ENCODE results near the gene CHRD.

Gene CHRD

GRCh38 chr3:184347321-184348056, 32.4 kb upstream of the CHRD start:
- DNase-seq: peak in 1 of 2 donors; percentile 22

DNA sequence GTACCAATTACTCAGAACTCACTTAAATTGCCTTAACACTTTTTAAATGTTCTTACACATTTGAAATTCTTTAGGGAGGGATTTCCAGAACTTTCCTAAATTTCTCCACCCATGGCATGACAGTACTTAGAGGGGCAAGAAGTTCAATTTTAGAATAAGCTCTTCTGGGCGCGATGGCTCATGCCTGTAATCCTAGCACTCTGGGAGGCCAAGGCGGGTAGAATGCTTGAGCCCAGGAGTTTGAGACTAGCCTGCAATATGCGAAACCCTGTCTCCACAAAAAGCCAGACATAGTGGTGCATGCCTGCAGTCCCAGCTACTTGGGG, 31.8 kb upstream of the CHRD start:
- DNase-seq: no peak

GRCh38 chr3:184349563-184350470, 30.0 kb upstream of the CHRD start:
- no peak for DNase-seq

- no peak for DNase-seq
Observed at GRCh38 chr3:184350618-184351017, 29.2 kb upstream of the CHRD start.

GRCh38 chr3:184351511-184352148, 28.2 kb upstream of the CHRD start:
- DNase-seq: no peak

GRCh38 chr3:184352149-184352785, 27.6 kb upstream of the CHRD start:
- no peak for DNase-seq

DNA sequence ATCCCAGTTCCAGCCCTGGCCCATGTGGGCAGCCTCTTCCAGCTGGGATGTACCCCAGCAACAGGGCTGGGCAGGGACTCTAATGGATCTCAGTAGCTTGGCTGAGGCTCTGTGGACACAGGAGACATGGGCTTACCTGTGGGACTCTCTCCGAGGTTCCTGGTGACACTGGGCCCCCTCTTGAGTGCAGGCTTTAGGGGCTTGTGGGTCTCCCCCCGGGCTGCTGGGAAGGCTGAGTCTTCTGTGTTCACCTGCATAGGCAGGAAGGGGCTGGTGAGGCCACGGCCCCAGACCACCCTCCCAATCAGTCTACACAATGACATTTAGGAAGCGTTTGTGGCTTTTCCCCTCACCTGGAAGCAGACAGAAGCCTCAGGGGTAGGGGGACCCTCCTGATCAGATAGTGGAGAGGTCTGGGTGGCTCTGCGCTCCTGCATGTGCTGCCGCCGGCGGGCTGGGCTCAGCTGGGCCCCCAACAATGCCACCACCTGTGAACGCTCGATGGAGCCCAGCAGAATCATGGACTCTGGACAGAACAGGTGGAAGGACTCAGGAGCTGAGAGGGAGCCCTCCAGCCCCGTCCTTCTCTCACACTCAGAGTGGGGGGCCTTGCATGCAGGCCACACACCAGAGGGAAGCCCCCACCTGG, 26.8 kb upstream of the CHRD start:
- DNase-seq: no peak

GRCh38 chr3:184353546-184353941, 26.3 kb upstream of the CHRD start:
- DNase-seq: no peak

DNA sequence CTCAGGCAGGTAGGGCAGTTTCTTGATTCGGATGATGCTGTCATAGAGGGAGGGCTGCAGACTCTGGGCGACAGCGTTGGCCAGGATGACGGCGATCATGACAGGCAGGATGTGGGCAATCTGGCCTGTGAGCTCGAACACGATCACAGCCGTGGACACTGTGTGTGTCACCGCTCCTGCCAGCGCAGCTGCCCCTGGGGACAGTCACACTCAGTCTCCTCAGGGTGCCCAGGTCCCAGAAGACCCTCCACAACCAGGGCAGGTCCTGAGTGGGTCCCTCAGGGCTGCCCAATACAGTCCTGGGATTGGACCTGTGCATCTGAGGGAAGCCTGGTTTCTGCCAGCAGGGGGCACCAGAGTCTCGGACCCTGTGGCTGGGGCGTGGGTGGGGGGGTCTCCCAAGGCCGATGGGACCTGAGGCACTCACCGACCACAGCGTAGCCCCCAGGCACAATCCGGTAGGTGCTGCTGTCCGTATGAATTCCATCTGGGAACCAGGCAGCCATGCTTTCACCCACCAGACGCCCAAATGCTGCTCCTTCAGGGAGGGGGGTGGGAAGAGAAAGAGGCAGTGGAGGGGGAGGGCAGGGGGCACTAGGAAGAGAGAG, 25.6 kb upstream of the CHRD start:
- DNase-seq: no peak

DNA sequence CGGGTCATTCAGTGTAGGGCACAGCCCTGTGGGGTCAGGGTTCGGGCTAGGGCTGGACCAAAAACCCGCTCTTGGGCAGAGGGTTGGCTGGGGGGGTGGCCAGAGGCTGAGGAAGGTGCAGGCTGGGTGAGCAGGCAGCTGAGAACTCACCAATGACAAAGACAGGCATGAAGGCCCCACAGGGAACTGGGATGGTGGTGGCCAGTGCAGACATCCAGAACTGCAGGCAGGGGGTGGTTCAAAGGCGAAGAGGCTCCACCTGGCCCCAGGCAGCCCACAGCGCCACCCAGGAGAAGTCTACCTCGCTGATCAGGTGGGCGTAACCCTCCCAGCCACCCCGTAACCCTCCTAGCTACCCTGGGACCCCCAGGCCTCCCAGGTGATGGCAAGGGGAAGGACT, 25.1 kb upstream of the CHRD start:
- no peak for DNase-seq

DNA sequence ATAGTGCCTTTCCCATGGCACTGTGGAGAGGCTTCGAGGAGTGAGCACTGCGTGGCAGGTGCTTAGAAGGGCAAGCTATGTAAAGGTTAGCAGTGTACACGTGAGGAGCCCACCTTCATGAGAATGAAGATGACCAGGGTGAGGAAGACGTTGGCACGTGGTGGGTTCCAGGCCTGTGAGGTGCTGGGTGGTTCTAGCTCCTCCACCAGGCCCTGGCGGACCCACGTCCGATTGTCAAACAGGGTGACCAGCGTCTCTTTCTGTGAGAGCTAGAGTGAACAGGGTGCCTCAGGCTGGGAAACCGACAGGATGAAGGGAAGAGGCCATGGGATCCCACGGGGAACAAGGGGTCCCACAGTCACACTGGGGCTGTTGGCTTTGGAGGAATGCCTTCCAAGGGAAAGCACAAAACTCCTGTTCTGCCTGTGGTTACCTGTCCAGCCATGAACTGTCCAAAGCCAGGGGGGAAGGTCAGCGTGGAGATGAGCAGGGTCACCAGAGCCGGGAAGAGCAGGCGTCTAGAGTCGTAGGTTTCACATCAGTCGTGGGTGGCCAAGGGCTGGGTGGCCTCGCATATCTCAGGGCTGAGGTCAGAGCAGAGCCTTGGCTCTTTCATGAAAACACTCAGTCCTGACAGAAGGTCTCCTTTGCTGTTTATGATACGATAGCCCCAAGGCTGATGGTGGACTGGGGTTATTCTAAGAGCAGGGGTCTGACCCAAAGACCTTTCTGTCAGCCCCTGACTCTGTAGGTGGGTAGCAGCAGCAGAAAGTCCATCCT, 24.4 kb upstream of the CHRD start:
- DNase-seq: no peak

- DNase-seq: no peak
Observed at GRCh38 chr3:184357248-184358123, 22.4 kb upstream of the CHRD start.

- DNase-seq: no peak
Observed at GRCh38 chr3:184358124-184358767, 21.6 kb upstream of the CHRD start.

DNA sequence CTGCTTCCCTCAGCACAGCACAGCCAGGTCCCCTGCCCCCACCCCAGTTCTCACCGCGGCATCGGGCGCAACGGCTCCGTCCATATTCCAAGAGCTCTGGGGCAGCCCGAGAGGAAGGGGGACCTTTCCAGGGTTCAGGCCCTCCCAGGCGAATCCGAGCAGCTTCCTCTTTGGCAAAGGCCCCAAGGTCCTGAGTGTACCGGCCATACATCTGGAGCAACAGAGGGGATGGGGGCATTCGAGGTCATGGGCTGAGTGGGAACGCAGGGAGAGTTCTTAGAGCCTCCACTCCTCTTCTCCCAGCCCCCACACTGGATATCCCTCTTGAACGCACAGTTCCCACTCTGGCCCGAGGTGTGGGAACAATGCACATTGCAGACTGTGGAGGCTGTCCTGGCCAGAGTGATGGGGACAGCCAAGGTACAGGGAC, 20.9 kb upstream of the CHRD start:
- no peak for DNase-seq

DNA sequence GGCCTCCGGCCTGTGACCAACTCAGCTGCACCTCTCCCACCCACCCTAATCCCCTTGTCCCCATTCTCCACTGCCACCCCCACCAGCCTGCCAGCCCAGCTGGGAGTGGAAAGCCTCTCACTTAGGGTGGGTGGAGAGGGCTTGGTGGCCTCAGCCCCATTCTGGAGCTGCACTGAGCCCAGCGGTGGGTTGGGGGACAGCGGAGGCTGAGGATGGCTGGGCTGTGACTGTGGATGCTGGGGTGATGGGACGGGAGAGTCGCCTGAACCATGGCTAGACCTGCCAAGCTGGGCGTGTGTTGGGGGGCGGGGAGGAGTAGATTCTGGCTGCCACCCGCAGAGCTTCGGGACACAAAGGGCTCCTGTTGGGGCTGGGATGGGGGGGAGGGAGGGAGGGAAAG, 20.2 kb upstream of the CHRD start:
- no peak for DNase-seq

DNA sequence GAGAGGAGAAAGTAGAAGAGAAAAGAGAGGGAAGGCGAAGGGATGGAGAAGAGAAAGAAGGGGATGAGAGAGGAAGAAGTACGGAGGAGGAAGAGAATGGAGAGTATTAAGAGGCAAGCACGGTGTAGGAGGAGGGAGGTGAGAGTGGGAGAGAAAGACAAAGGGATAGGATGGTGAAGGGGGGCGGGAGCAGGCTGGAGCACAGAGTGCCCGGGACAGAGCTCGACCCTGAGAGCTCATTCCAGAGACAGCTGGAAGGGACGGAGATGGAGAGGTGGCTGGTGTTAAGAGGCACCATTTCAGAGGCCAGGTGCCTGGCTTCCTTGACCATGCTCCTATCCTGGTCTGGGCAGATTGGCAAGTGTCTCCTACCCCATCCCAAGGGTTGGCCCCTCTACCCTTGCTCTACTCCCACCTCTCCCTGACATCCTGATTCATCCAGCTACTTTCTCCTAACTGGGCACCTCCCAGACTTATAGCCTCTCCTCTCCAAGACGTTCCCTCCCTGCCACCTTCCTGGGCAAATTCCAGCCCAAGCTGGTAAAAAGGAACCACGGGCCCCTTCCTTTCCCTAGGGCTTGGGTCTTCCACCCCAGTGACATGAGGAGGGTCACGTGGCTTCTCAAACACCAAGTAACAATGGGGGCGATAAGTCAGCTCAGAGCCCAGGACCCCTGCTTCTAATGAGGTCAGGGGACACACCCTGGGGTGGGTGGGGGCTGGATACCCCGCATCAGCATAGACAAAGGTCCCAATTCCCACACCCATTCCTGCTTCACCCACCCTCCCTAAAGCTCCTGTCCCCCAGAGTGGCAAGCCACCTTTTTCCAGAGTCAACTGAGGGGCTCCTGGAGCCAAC, 19.6 kb upstream of the CHRD start:
- DNase-seq: no peak

GRCh38 chr3:184360929-184361531, 18.8 kb upstream of the CHRD start:
- no peak for DNase-seq

GRCh38 chr3:184361532-184361931, 18.3 kb upstream of the CHRD start, which contains the start of the genes CLCN2 and POLR2H:
CLCN2 (minus strand) TSS chr3:184361605; CDS start chr3:184361479, 126 bp downstream.
POLR2H (plus strand) TSS chr3:184361710; CDS start chr3:184363493, 1,783 bp downstream.
- no peak for DNase-seq
